Smooth muscle cell of the brain vasculature (primary cell): ENCODE results near the gene CTAGE4.
"Not testable (repeated sequence)": the region's sequence is repeated elsewhere in the genome, so short reads cannot be mapped to it uniquely, and the experiment has no call there.

Experiments
- DNase-seq: peaks from one replicate; pipeline ENCODE4 v3.0.0-alpha.2; 2012; ENCODE audit warnings: low read depth, low spot score

The CTAGE4 gene

DNA sequence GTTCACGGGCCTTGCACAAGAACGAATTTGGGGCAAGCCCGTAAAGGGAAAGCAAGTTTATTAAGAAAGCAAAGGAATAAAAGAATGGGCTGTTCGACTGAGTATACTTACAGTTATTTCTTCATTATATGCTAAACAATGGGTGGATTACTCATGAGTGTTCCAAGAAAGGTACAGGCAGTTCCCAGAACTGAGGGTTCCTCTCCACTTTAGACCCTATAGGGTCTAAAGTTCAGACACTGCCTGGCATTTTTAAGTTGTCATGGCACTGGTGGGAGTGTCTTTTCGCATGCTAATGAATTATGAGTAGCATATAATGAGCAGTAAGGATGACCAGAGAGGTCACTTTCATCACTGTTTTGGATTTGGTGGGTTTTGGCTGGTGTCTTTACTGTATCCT is 22.0 kb downstream of the CTAGE4 start:
- not testable (repeated sequence) for DNase-seq

DNA sequence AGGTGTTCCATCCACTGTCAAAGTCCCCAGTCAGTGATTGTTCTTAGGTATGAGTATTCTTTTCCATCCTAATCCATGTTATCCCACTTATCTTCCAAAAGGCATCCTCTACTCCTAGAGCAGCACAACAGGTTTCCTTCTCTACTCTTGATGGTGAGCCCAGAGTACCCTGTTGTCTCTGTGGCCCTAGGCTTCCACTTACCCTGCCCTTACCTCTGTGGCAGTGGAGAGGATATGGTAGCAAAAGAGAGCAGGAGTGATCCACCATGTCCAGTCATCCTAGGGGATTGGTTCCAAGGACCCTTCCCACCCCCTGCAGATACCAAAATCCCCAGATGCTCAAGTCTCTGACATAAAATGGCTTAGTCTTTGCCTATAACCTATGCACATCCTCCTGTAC is 33.9 kb downstream of the CTAGE4 start:
- DNase-seq: not testable (repeated sequence)

DNA sequence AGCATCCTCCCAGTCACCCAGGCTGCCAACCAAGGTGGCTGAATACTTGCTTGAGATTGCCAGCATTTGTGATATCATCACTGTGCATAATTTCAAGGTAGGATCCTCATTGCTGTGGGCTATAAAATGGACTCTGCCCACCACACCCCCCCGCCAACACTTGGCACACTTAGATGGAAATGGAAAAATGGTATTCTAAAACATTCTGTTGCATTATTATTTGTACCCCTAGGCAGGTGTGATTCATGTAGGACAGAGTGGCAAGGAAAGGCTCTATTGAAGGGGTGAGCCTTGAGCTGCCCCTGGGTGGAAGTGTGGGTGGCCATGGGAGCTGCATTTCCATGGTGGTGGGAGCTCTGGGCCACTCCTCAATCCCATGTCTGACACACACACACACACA is 35.3 kb downstream of the CTAGE4 start:
- DNase-seq: not testable (repeated sequence)

DNA sequence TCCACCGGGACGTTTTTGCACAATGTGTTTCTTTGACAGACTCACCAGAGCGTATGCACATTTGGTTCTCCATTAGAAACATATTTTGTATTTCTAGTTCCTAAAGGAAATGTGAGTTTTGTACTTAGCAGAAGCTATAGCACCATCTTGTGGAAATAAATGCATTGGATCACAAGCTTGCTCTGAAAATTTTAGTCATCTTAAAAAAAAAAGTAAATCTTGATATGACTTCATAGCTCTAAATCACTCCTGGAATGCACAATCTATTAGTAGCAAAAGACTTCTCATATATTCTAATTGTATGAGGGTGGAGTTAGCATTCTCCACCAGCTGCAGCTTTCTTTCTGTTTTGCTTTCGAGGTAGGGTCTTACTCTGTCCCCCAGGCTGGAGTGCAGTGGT is 35.9 kb downstream of the CTAGE4 start:
- DNase-seq: not testable (repeated sequence)

DNA sequence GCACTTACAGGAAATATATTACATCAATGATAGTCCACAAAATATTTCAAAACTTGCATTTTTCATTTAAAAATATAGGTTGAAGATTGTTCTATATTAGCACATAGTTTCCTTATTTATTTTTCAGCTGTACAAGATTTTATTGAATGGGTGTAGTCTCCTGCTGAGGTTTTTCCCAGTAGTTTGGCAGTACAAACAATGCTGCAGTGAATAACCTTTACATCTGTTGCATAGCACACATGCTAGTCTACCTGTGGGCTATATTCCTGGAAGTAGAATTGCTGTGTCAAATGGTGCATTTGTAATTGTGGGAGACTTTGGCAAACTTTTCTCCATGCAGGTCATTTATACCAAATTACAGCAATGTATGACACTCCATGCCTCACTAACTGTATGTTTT is 37.3 kb downstream of the CTAGE4 start:
- DNase-seq: not testable (repeated sequence)

DNA sequence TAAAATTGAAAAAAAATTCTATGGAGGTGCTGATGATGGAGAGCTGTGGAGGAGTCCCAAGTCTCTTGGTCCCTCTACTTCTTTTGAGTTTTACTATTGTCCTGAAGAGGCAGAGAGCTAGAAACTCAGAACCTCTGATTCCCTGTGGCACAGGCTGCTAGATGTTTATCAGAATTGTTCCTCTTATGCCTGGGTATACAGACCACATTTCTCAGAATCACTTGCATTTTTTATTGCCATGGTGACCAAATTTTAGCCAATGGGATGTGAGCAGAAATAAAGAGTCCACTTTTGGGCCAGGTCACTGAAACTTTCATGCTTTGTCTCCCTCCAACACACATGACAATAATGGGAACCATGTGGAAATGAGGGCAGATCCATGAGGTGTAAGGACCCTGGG is 40.4 kb downstream of the CTAGE4 start:
- not testable (repeated sequence) for DNase-seq

DNA sequence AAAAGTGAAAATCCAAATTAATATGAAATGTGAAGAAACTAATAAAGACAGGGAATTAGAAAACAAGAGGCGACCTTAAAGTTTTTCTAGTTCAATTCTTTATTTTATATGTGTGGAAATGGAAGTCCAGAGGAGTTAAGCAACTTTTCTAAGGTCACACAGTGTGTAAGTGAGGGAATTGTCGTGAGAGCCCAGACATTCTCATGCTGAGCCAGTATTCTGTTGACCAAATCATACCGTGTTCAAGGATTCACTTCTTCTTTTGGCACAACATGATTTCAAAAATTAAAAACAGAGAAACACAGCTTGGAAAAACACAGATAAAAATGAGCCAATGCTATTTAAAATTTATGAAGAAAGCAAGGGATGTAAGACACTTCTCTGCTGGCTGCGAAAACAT is 43.6 kb downstream of the CTAGE4 start:
- DNase-seq: not testable (repeated sequence)

DNA sequence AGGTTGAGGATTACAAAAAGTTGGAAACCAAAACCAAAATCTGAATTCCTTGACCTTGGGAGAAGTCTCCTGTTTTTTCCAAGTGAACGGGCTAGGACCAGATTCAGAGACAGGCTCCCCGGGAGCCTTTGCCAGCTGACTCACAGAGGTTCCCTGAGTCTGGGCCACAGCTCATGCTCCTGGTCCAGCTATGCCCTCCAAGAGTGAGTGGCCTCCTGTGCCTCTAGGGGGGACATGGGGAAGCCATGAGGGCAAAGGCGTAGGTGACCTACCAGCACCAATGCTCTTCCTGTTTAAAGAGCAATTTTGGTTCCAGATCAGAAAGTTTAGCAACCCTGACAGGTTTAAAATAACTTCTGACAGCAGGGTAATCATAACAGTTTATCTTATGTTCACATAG is 45.5 kb downstream of the CTAGE4 start:
- not testable (repeated sequence) for DNase-seq

DNA sequence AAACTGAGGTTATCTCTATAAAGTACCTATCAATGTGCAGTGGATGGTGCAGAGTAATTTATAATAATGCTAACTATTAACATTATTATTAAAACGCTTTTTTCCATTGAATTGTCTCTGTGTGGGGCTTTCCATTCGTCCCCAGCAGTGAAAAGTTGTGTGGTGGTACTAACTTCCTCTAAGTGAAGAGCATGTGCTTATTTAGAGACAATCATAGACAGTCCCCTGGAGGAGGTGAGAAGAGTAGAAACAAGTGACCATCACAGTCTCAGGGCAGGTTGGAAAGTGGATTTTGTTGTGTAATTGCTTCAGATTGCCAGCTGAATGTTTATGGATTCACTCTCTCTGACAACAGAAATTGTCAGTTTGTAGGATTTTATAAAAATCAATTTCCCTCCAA is 47.8 kb downstream of the CTAGE4 start:
- not testable (repeated sequence) for DNase-seq

DNA sequence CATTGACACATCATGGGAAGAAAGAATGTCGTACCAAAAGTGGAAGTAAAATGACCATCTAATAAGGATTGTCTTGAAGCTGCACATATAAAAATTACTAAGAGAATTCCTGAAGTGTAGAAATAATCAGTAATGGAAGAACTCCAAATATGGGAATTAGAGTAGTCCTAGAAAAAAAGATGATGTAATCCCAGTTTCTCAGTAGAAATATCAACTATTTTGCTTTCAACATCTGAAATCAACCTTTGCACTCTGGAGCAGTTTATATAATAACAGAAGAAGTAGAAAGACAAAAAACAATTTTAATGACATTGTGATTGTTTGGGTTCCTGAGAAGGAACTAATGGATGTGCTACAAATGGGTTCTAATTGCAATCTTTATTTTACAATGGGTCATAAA is 49.8 kb downstream of the CTAGE4 start:
- DNase-seq: not testable (repeated sequence)
